Transverse colon (tissue), 4 donors: Measurements from ENCODE around the gene CDHR3. TPM values are rescaled to one million over a fixed set of nuclear protein-coding genes. Genes with fewer than 3 reads are reported as not detected.

Source experiments
- DNase-seq: peaks from one replicate; pipeline ENCODE4 v3.0.0-alpha.2; 2019
- H3K27ac ChIP-seq, 4 donors: fragments of 200-600 bp; sonication (generic); 2 replicates each; pipeline ENCODE4 v1.5.1; 2016 to 2018; ENCODE audit warnings: inconsistent platforms in 4 of 4
- H3K27me3 ChIP-seq: fragments of 200-600 bp; sonication (generic); 2 replicates; pipeline ENCODE4 v1.5.1; 2017; ENCODE audit warnings: inconsistent platforms
- H3K36me3 ChIP-seq, 4 donors: fragments of 200-600 bp; sonication (generic); 2 replicates each; pipeline ENCODE4 v1.5.1; 2017 to 2019; ENCODE audit warnings: inconsistent platforms in 4 of 4
- H3K4me1 ChIP-seq, 4 donors: fragments of 200-600 bp; sonication (generic); 2 replicates each; pipeline ENCODE4 v1.5.1; 2017 to 2020; ENCODE audit warnings: inconsistent platforms in 4 of 4
- H3K4me3 ChIP-seq, 4 donors: fragments of 200-600 bp; sonication (generic); 1 replicate in 1 of 4; 2 replicates in 3 of 4; pipeline versions ENCODE4 v1.5.1 to v1.6.1; 2017 to 2019; ENCODE audit warnings: inconsistent platforms in 4 of 4
- H3K9me3 ChIP-seq, 2 donors: fragments of 200-600 bp; sonication (generic); 2 replicates each; pipeline ENCODE4 v1.5.1; 2017 to 2019; ENCODE audit warnings: inconsistent platforms in 2 of 2
- CTCF ChIP-seq, 5 experiments: fragments of 200-600 bp in 3 of 5; fragments of 450-650 bp in 2 of 5; sonication (generic) in 3 of 5; IDR thresholded peaks; 1 replicate in 2 of 5; 2 replicates in 3 of 5; pipeline ENCODE4 v1.5.1; 2016 to 2017; ENCODE audit warnings: antibody characterized with exemption in 5 of 5, inconsistent platforms in 3 of 5, mild to moderate bottlenecking in 2 of 5, moderate library complexity in 1 of 5
- EP300 ChIP-seq: sonication (generic); formaldehyde crosslinking; IDR thresholded peaks from one replicate; pipeline ENCODE4 v1.6.1; 2017; ENCODE audit warnings: antibody characterized with exemption, low read depth
- POLR2A ChIP-seq: fragments of 450-650 bp; IDR thresholded peaks from one replicate; pipeline ENCODE4 v1.6.1; 2016; ENCODE audit warnings: antibody characterized with exemption, mild to moderate bottlenecking, moderate library complexity
- POLR2AphosphoS5 ChIP-seq, 3 donors: sonication (generic); formaldehyde crosslinking; IDR thresholded peaks; one replicate each; pipeline ENCODE4 v1.6.1; 2016; ENCODE audit warnings: antibody characterized with exemption in 3 of 3
- WGBS, 2 donors: methylation state at CpG; one replicate each; pipeline ENCODE4 v1.1.5; 2018; ENCODE audit warnings: low coverage in 1 of 2; 5-methylcytosine and 5-hydroxymethylcytosine counted together
- in situ Hi-C, 4 donors: fragments of 200-750 bp; cut with MboI; loops; one replicate each; pipeline versions ENCODE4 v1.15.0 to v1.15.1; 2017; ENCODE audit warnings: low sequenced_read_pairs in 3 of 4, low pct_ligation_motif_present in 1 of 4, low pct_unique_long_range_greater_than_20kb in 1 of 4
- intact Hi-C: fragments of 100-400 bp; cut with DNase I; formaldehyde crosslinking; loops from one replicate; pipeline ENCODE4 v1.15.1; 2023; ENCODE audit warnings: low total_unique reads
- total RNA-seq, 4 donors: library from RNA; depleted of rRNA; stranded (reverse); fragments of >200 nt; gene quantifications; one replicate each; pipeline ENCODE4 v1.1.0, GENCODE V29; 2016

The CDHR3 gene
- total RNA-seq, 4 donors from 2014 or later = 7.6 to 34.4 (median 29.1) TPM

- intact Hi-C loops (loop anchor here (5.0 kb wide), 1 partner anchor 42 kb away; the partner anchor contains the start of gene SYPL1), in situ Hi-C loops (no loop called here)
- no peaks in the 10 kb centered on the region for H3K27me3 ChIP-seq
- no peak for TF ChIP-seq EP300
- TF ChIP-seq CTCF (IDR thresholded peaks at IDR 0.05) = no peak
- TF ChIP-seq POLR2A = no peak
- no peak for TF ChIP-seq POLR2AphosphoS5 (IDR thresholded peaks at IDR 0.05)
- H3K4me1 ChIP-seq = peaks cover 27 to 69% (median 52%) of the 10 kb centered on the region in 4 donors
- DNase-seq = no peak
- no peaks in the 10 kb centered on the region for H3K36me3 ChIP-seq
- peak overlapping the region; percentile 80 to 93 (median 87) for H3K27ac ChIP-seq
- no peaks in the 10 kb centered on the region for H3K9me3 ChIP-seq
- 70% methylated on average over 5 of the region's 5 CpGs; no CpG with 5 or more reads in 1 of the 2 donors for WGBS, 2 donors
- no peak overlapping the region for H3K4me3 ChIP-seq
Observed at GRCh38 chr7:106070201-106070551, 107.1 kb downstream of the CDHR3 start.

GRCh38 chr7:106070567-106071254, 107.6 kb downstream of the CDHR3 start:
- H3K27me3 ChIP-seq = no peaks in the 10 kb centered on the region
- intact Hi-C loops (loop anchor here (5.0 kb wide), 1 partner anchor 42 kb away; the partner anchor contains the start of gene SYPL1), in situ Hi-C loops (no loop called here)
- H3K9me3 ChIP-seq = no peaks in the 10 kb centered on the region
- TF ChIP-seq POLR2A (no peak), EP300 (no peak), CTCF (IDR thresholded peaks at IDR 0.05) (no peak), POLR2AphosphoS5 (IDR thresholded peaks at IDR 0.05) (no peak)
- 89 to 97% methylated on average over 3 to 8 of the region's 8 CpGs for WGBS, 2 donors
- H3K36me3 ChIP-seq = no peaks in the 10 kb centered on the region
- no peak overlapping the region for H3K4me3 ChIP-seq
- H3K4me1 ChIP-seq = peaks cover 22 to 64% (median 46%) of the 10 kb centered on the region in 4 donors
- DNase-seq = no peak
- H3K27ac ChIP-seq = peak overlapping the region; percentile 80 to 93 (median 87)

GRCh38 chr7:106071356-106071998, 108.4 kb downstream of the CDHR3 start:
- DNase-seq = peak; percentile 68
- 45 to 48% methylated on average over 2 to 9 of the region's 9 CpGs for WGBS, 2 donors
- Histone ChIP-seq H3K36me3 (no peaks in the 10 kb centered on the region), H3K27me3 (no peaks in the 10 kb centered on the region), H3K4me1 (peaks cover 17 to 56% (median 39%) of the 10 kb centered on the region in 4 donors), H3K4me3 (no peak overlapping the region), H3K27ac (peak overlapping the region; percentile 80 to 93 (median 87)), H3K9me3 (no peaks in the 10 kb centered on the region)
- TF ChIP-seq POLR2AphosphoS5 (IDR thresholded peaks at IDR 0.05) = peak; percentile 66 to 82 (median 75)
- peak; percentile 65 for TF ChIP-seq POLR2A
- TF ChIP-seq CTCF (IDR thresholded peaks at IDR 0.05) = no peak
- no peak for TF ChIP-seq EP300
- in situ Hi-C loops = no loop called here
- intact Hi-C loops = loop anchor here (5.0 kb wide), 1 partner anchor 41 kb away; the partner anchor contains the start of gene SYPL1

- no peaks in the 10 kb centered on the region for H3K9me3 ChIP-seq
Observed at GRCh38 chr7:106071999-106072714, 109.1 kb downstream of the CDHR3 start.

More at GRCh38 chr7:106071999-106072714, 109.1 kb downstream of the CDHR3 start:
- peak; percentile 53 for DNase-seq
- in situ Hi-C loops (no loop called here), intact Hi-C loops (loop anchor here (5.0 kb wide), 1 partner anchor 40 kb away; the partner anchor contains the start of gene SYPL1)
- 14 to 31% methylated on average over 7 to 9 of the region's 9 CpGs for WGBS, 2 donors
- Histone ChIP-seq H3K27ac (peak overlapping the region; percentile 80 to 93 (median 87)), H3K4me3 (no peak overlapping the region), H3K36me3 (no peaks in the 10 kb centered on the region), H3K4me1 (peaks cover 17 to 52% (median 36%) of the 10 kb centered on the region in 4 donors), H3K27me3 (no peaks in the 10 kb centered on the region)
- no peak for TF ChIP-seq CTCF (IDR thresholded peaks at IDR 0.05)
- no peak for TF ChIP-seq EP300
- no peak for TF ChIP-seq POLR2AphosphoS5 (IDR thresholded peaks at IDR 0.05)
- no peak for TF ChIP-seq POLR2A
